GM18858 (cell line): Measurements from ENCODE around the gene NUTM2B.
A peak's percentile ranks its signal among the peaks of the same experiment; 100 is the strongest.
"Not testable (repeated sequence)": the region's sequence is repeated elsewhere in the genome, so short reads cannot be mapped to it uniquely, and the experiment has no call there.

ENCODE experiments used
- ATAC-seq: cut with Tn5 transposase; IDR thresholded peaks from one replicate; pipeline ENCODE4 v1.9.1; 2021; ENCODE audit not compliant: unreplicated experiment

Gene NUTM2B

GRCh38 chr10:79744844-79745243 lies 41.8 kb downstream of the NUTM2B start:
- not testable (repeated sequence) for ATAC-seq

DNA sequence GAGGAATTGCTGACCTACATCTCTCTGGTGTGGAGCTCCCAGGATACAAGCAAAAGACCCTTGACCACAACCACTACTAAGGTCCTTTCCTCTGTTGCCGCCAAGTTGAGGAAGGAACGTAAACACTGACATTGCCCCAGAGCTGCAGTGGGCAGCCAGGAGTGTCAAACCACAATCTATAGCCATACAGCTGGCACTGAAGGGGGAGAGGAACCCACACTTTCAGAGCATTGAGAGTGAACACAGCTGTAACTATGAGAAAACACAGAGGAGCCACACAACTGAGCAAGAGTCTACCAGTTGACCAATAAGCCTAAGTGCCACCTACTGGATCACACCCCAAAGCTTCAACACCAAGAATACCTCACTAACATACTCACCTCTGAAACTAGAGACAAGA lies 45.5 kb downstream of the NUTM2B start:
- ATAC-seq: not testable (repeated sequence)

DNA sequence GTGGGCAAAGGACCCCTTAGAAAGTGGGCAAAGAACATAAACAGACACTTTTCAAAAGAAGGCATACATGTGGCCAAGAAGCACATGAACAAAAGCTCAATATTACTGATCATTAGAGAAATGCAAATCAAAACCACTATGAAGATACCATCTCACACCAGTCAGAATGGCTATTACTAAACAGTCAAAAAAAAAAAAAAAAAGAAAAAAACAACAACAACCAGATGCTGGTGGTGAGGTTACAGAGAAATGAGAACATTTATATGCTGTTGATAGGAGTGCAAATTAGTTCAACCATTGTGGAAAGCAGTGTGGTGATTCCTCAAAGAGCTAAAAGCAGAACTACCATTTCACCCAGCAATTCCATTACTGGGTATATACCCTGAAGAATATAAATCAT lies 50.6 kb downstream of the NUTM2B start:
- peak; percentile 47 for ATAC-seq

DNA sequence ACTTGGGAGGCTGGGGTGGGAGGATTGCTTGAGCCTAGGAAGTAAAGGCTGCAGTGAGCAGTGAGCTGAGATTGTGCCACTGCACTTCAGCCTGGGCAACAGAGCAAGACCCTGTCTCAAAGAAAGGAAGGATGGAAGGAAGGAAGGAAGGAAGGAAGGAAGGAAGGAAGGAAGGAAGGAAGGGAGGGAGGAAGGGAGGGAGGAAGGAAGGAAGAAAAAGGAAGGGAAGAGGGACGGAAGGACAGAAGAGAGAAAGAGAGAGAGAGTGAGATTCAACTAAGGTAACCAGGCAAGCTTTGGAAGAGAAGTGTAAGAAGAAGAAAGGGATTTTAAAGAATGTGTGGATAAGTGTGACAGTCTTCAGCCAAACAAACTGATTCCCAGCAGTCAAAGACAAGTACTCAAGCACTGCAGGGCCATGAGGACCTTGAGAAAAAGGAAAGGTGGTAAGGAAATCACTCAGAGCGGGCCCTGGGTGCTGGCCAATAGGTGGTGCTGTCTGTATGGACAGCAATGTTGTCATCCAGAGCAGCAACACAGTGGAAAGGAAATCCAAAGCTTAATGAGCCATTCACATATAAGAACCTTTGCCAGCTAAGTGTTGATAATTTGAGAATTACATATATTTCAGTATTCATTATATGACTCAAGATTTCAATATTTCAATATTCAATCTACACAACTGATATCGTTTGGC lies 55.4 kb downstream of the NUTM2B start:
- not testable (repeated sequence) for ATAC-seq
